HG02973 (cell line): Measurements from ENCODE around the gene IGFBP3.

ENCODE experiments used
- ATAC-seq: cut with Tn5 transposase; IDR thresholded peaks from one replicate; pipeline ENCODE4 v1.9.1; 2021; ENCODE audit warnings: moderate library complexity; ENCODE audit not compliant: unreplicated experiment

IGFBP3 gene

GRCh38 chr7:45892407-45893035, 28.6 kb downstream of the IGFBP3 start:
- ATAC-seq, result no peak

- no peak for ATAC-seq
Observed at GRCh38 chr7:45891462-45892402, 29.3 kb downstream of the IGFBP3 start.

- no peak for ATAC-seq
Observed at GRCh38 chr7:45890902-45891461, 30.1 kb downstream of the IGFBP3 start.

GRCh38 chr7:45890125-45890901, 30.8 kb downstream of the IGFBP3 start:
- no peak for ATAC-seq

- ATAC-seq, result no peak
Observed at GRCh38 chr7:45889367-45890067, 31.6 kb downstream of the IGFBP3 start.

- ATAC-seq, result no peak
Observed at GRCh38 chr7:45888993-45889366, 32.1 kb downstream of the IGFBP3 start.

- ATAC-seq, result no peak
Observed at GRCh38 chr7:45888185-45888992, 32.7 kb downstream of the IGFBP3 start, which contains the start of gene IGFBP1. TSS of gene IGFBP1 (plus strand) at chr7:45888488. CDS start at chr7:45888653, 165 bp downstream.

- no peak for ATAC-seq
Observed at GRCh38 chr7:45886931-45887667, 34.0 kb downstream of the IGFBP3 start.

GRCh38 chr7:45885264-45885882, 35.7 kb downstream of the IGFBP3 start:
- ATAC-seq, result no peak

GRCh38 chr7:45884136-45884535, 36.9 kb downstream of the IGFBP3 start:
- ATAC-seq, result no peak

- ATAC-seq, result no peak
Observed at GRCh38 chr7:45882465-45882810, 38.6 kb downstream of the IGFBP3 start.

GRCh38 chr7:45881759-45882464, 39.2 kb downstream of the IGFBP3 start:
- no peak for ATAC-seq

- ATAC-seq, result no peak
Observed at GRCh38 chr7:45881280-45881758, 39.8 kb downstream of the IGFBP3 start.

- ATAC-seq, result no peak
Observed at GRCh38 chr7:45880433-45880860, 40.6 kb downstream of the IGFBP3 start.

- no peak for ATAC-seq
Observed at GRCh38 chr7:45878457-45879144, 42.5 kb downstream of the IGFBP3 start.

GRCh38 chr7:45876519-45876918, 44.6 kb downstream of the IGFBP3 start:
- no peak for ATAC-seq
